Activated CD8-positive, alpha-beta T cell treated with anti-CD3 and anti-CD28 coated beads, Interleukin-2, amount 10 ng/mL, durations not matched to agents 7 days and 5 days (primary cell): ENCODE results near the gene ATF7. TPM values are rescaled to one million over a fixed set of nuclear protein-coding genes. Genes with fewer than 3 reads are reported as not detected.

ENCODE experiments used
- ATAC-seq: fragments of 150-1000 bp; cut with Tn5 transposase; one replicate; pipeline ENCODE4 v1.10.0; 2021; ENCODE audit warnings: moderate library complexity
- CTCF ChIA-PET: fragments of 350-600 bp; sonication (Branson Sonifier 250); formaldehyde crosslinking; loops from one replicate; lab custom pipeline; 2021; ENCODE audit warnings: antibody characterized with exemption; lab: Charles Lee
- POLR2A ChIA-PET: fragments of 350-600 bp; sonication (Branson Sonifier 250); formaldehyde crosslinking; loops from one replicate; lab custom pipeline; 2021; ENCODE audit warnings: antibody characterized with exemption; lab: Charles Lee
- DNase-seq: peaks from one replicate; pipeline ENCODE4 v3.0.0-alpha.2; 2020
- H3K27ac Mint-ChIP-seq: one replicate; pipeline ENCODE4 v1.8.0; 2021; ENCODE audit warnings: mild to moderate bottlenecking, mixed read lengths
- H3K27me3 Mint-ChIP-seq: one replicate; pipeline ENCODE4 v1.8.0; 2021; ENCODE audit warnings: low read depth, mixed read lengths
- H3K36me3 Mint-ChIP-seq: one replicate; pipeline ENCODE4 v1.8.0; 2021; ENCODE audit warnings: low read depth, mixed read lengths
- H3K4me1 Mint-ChIP-seq: one replicate; pipeline ENCODE4 v1.8.0; 2021; ENCODE audit warnings: low read depth, mixed read lengths
- H3K4me3 Mint-ChIP-seq: one replicate; pipeline ENCODE4 v1.8.0; 2021; ENCODE audit warnings: mild to moderate bottlenecking, mixed read lengths
- H3K9me3 Mint-ChIP-seq: one replicate; pipeline ENCODE4 v1.8.0; 2022; ENCODE audit warnings: mixed read lengths; ENCODE audit not compliant: insufficient read depth
- total RNA-seq, 2 experiments: library from RNA; stranded (reverse); gene quantifications; one replicate each; pipeline ENCODE4 v1.2.3, GENCODE V29; 2021

Gene ATF7
- total RNA-seq, 2 experiments from 2014 or later: 27.7 to 28.7 TPM

DNA sequence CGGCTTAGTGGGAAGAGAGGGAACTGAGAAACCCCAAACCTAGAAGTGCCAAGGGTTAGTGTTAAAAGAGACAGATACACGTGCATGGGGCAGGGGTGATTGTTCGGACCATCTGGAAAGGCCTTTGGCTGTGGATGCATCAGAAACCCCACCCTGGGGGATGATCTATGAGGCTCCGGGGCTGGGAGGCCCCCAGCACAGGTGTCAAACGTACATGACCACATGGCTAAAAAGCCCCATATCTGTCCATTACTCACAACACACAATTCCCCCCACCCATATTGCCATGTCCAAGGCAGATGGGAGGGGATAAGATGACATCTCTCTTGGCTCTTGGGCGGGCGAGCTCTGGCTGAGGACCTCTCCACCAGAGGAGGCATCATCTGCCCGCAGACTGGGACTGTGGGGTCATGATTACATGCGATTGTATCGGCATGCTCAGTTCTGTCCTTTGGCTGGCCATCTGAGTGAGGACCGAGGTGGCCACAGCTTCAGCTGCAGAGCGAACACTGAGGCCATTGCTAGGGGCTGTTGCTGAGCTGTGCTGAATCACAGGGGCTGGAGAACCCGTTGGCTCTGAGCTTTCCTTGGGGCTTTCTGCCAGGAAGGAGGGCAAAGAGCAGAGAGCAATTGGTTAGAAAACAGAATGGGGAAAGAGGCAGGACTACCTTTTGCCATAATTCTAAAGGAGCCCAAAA is 109.3 kb downstream of the ATF7 start:
- DNase-seq: no peak
- H3K4me1 Mint-ChIP-seq: peaks cover 16% of the 10 kb centered on the region
- no peaks in the 10 kb centered on the region for H3K27me3 Mint-ChIP-seq
- ChIA-PET CTCF (interaction anchor here (1.2 to 5.6 kb wide), 5 partner anchors 8 to 164 kb away, joined by 4 to 25 read pairs (median 10); partner anchors contain the start of gene ATP5MC2), POLR2A (no interaction called here)
- H3K4me3 Mint-ChIP-seq: no peak overlapping the region
- H3K27ac Mint-ChIP-seq: no peak overlapping the region
- ATAC-seq: no peak
- H3K36me3 Mint-ChIP-seq: peaks cover 36% of the 10 kb centered on the region
- H3K9me3 Mint-ChIP-seq: no peaks in the 10 kb centered on the region

DNA sequence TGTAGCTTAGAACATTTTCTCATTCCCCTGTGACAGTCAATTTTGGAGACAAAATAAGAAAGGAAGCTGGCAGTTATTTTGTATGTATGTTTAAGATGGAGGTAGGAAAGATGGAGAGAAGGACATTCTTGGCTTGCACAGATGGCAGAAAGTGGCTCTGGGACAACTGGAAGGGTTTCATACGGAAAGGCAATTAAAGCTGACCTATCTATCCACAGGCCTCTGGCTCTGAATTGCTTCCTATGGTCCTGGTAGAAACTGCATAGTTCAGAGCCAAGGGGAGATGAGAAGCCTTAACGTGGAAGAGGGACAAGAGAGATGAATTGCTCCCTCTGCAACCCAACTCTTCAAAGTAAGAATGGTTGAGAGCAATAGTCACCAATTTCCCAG is 110.9 kb downstream of the ATF7 start:
- Mint-ChIP-seq H3K36me3 (peaks cover 26% of the 10 kb centered on the region), H3K9me3 (no peaks in the 10 kb centered on the region), H3K27me3 (no peaks in the 10 kb centered on the region), H3K4me3 (no peak overlapping the region), H3K27ac (no peak overlapping the region), H3K4me1 (peaks cover 20% of the 10 kb centered on the region)
- ChIA-PET CTCF (interaction anchor here (0.6 to 2.4 kb wide), 7 partner anchors 15 to 337 kb away, joined by 3 to 10 read pairs (median 3); partner anchors contain the start of genes ATP5MC2 and TARBP2), POLR2A (no interaction called here)
- ATAC-seq (no peak), DNase-seq (no peak)

DNA sequence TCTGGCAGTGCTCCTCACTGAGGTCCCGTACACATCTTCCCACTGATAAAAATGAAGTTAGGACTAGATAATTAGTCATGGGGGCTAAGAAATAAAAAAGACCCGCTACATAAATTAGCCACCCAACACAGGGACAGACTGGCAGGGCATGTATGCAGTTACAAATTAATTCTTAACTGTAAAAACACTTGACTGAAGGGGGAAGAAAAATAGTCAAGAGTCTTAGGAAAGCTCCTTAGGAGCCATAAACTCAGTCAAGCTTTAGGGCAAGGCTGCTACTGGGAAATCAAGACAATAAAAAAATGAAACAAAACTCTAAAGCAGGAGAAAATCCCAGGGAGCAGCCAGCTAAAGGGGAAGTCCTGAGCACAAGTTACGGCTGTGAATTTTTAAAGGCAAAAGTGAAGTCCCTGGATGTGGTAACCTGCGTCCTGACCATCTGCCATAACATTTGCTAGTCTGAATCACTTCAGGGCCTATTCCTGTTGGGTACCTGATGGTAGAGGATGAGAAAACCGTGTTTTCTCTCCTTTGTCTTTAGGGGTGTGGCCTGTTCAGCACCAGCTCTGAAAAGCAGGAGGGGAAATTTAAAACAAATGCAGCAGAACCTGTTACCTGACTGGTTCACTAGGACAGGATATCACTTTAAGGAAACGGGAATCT is 111.4 kb downstream of the ATF7 start:
- H3K9me3 Mint-ChIP-seq: no peaks in the 10 kb centered on the region
- no peak overlapping the region for H3K4me3 Mint-ChIP-seq
- ATAC-seq (no peak), DNase-seq (no peak)
- H3K27ac Mint-ChIP-seq: no peak overlapping the region
- H3K4me1 Mint-ChIP-seq: peaks cover 18% of the 10 kb centered on the region
- peaks cover 26% of the 10 kb centered on the region for H3K36me3 Mint-ChIP-seq
- H3K27me3 Mint-ChIP-seq: no peaks in the 10 kb centered on the region
- ChIA-PET CTCF (interaction anchor here (1.3 to 2.4 kb wide), 5 partner anchors 14 to 162 kb away, joined by 3 to 10 read pairs (median 4); partner anchors contain the start of genes ATP5MC2 and TARBP2), POLR2A (no interaction called here)

DNA sequence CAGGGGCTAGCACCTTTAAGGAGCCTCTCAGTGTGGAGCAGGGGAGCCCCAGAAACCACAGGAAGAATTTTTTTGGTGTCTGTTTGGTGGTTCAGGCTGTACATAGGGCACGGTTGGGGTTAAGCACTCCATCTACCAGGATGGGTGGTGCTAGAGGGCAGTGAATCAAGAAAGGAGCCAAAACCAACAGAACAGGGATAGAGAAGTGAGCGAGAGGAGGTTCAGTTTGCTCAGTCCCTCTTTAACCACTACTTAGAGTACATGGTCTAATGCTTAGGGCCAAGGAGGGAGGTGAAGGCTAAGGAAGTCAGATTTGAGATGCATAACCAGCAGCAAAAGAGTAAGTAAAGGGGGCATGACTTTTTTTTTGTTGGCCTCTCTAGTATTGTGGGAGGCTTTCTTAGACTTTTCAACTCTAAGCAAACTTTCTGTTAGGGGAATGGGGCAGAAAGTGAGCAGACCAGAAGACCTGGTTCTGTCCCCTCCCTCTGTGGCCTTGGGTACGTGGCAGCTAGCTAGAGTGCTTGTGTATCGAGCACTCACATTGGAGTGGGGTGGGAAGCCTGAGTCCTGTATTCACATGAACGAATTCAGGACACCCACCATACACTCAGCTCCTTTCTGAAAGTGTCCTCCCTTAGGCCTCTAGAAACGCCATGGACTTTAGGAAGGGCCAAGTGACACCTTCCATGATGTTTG is 112.3 kb downstream of the ATF7 start:
- peak overlapping the region; percentile 62 for H3K27ac Mint-ChIP-seq
- peaks cover 26% of the 10 kb centered on the region for H3K36me3 Mint-ChIP-seq
- H3K4me3 Mint-ChIP-seq: no peak overlapping the region
- ATAC-seq: no peak
- ChIA-PET POLR2A (interaction anchor here (0.6 kb wide), 1 partner anchor 192 kb away, joined by 3 read pairs; the partner anchor contains the start of gene AAAS), CTCF (no interaction called here)
- H3K27me3 Mint-ChIP-seq: no peaks in the 10 kb centered on the region
- peaks cover 23% of the 10 kb centered on the region for H3K4me1 Mint-ChIP-seq
- no peak for DNase-seq
- H3K9me3 Mint-ChIP-seq: no peaks in the 10 kb centered on the region

DNA sequence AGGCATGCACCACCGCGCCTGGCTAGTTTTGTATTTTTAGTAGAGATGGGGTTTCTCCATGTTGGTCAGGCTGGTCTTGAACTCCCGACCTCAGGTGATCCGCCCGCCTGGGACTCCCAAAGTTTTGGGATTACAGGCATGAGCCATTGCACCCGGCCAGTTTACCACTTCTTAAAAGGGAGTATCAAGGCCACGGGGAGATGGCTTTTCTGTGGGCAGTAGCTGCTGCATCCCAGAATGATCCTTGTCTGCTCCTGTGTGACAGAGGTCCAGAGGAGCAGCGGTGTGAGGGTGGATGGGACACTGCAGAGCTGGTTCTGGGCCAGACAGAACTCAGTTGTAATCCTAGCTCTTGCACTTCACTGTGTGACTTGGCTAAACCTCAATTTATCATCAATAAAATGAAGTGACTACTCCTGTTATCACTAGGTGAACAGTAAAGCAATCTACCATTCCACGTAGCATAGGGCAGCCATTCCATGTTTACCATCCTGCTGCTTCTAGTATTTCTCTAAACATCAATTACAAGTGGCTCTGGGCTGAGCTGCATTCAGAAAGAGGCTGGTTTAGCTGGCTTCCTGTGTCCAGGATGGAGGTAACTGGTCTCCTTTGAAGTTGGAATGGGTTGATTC is 115.9 kb downstream of the ATF7 start:
- POLR2A ChIA-PET: interaction anchor here (0.7 kb wide), 2 partner anchors 9 to 41 kb away, joined by 3 read pairs; partner anchors contain the start of gene TARBP2

DNA sequence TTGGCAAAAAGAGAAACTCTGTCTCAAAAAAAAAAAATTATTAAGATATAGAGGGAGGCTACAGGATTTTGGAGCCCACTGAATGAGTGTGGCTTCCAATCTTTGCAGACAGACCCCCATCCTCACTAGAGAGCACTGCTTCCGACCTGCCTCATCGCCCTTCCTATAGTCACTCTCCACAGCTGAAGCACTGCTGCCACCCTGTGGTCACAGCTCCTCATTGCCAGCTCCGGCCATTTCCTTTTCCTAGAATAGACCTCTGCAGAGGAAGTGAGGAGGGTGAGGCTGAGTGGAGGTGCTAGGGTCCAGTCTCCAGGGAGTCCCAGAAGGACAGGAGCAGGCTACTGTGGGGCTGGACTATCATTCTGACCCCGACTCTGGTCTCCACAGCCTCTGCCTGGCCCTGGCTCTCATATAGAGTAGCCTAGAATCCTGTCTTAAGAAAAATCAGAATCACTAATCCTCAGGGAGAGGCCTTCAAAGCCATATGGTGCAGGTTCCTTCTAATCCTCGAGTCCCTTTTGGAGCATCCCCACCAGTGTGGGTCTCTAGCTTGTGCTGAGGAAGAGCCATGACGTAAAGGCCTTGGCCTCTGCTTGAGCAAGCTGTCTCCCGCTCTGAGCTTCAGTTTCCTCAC is 117.5 kb downstream of the ATF7 start:
- H3K36me3 Mint-ChIP-seq: peaks cover 18% of the 10 kb centered on the region
- H3K27ac Mint-ChIP-seq: peak overlapping the region; percentile 81
- ChIA-PET POLR2A (interaction anchor here (0.5 to 1.2 kb wide), 5 partner anchors 8 to 313 kb away, joined by 3 read pairs; no protein-coding TSS in a partner anchor), CTCF (interaction anchor here (0.6 to 5.0 kb wide), 33 partner anchors 9 to 1488 kb away, joined by 3 to 78 read pairs (median 5); partner anchors contain the start of genes AMHR2, ATF7, ATP5MC2 and MAP3K12)
- H3K4me3 Mint-ChIP-seq: no peak overlapping the region
- H3K9me3 Mint-ChIP-seq: no peaks in the 10 kb centered on the region
- peak; percentile 97 for ATAC-seq
- peaks cover 18% of the 10 kb centered on the region for H3K4me1 Mint-ChIP-seq
- DNase-seq: peak; percentile 91
- H3K27me3 Mint-ChIP-seq: no peaks in the 10 kb centered on the region

More for the DNA sequence above, 115.9 kb downstream of the ATF7 start:
- Mint-ChIP-seq H3K4me3 (no peak overlapping the region), H3K4me1 (peaks cover 21% of the 10 kb centered on the region), H3K27ac (no peak overlapping the region), H3K36me3 (peaks cover 21% of the 10 kb centered on the region), H3K27me3 (no peaks in the 10 kb centered on the region), H3K9me3 (no peaks in the 10 kb centered on the region)
- ATAC-seq: no peak
- CTCF ChIA-PET: interaction anchor here (0.9 to 5.0 kb wide), 8 partner anchors 9 to 412 kb away, joined by 3 to 78 read pairs (median 8); partner anchors contain the start of gene TARBP2
- DNase-seq: no peak

DNA sequence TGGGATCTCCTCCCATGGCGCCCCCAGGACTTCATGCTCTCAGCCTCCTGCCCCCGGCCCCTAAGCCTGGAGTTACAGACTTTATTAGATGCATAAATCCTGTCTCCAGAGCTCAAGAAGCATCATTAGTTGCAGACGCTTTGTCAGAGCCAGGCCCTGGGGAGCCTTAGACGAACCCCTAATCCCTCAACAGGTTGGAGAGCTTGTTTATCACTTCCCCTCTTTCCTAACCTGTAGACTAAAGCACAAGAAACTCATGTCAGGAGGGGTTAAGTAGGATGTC is 118.6 kb downstream of the ATF7 start:
- ATAC-seq (no peak), DNase-seq (no peak)
- Mint-ChIP-seq H3K4me3 (no peak overlapping the region), H3K4me1 (peaks cover 19% of the 10 kb centered on the region), H3K27me3 (no peaks in the 10 kb centered on the region), H3K27ac (peak overlapping the region; percentile 72), H3K9me3 (no peaks in the 10 kb centered on the region), H3K36me3 (peaks cover 18% of the 10 kb centered on the region)
- ChIA-PET CTCF (interaction anchor here (1.2 to 5.0 kb wide), 5 partner anchors 25 to 296 kb away, joined by 4 to 49 read pairs (median 12); no protein-coding TSS in a partner anchor), POLR2A (no interaction called here)

DNA sequence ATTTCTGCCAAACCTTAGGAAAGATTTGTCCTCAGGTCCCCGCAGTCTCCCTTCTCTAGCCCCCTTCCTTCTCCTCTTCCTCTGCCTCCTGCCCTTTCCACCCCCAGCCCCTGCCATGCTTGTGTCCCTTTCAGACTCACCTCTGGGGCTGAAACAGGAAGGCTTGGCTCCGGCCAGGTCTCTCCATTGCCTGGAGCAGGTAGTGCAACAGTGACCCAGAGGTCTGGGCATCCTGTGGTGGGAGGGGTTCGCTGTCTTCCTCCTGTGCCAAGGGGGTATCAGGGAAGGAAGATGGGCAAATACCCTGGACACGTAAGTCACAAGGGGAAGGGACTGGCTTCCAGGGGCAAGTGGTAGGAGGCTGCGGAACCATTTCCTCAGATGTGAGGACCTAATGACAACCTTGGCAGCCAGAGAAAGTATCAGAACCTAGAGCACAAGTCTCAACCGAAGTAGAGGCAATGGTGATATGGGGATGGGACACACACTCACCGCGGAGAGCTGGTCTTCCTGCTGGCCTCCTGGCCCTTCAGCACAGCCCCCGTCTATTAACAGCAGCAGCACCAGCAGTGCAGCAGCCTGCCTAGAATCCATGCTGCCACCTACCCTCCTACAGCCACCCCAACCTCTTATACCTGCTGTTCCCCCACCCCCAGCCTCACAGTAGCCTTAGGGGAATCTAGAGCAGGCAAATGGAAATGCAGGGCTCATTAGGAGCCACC is 119.1 kb downstream of the ATF7 start, which contains the start of gene NPFF:
TSS of gene NPFF (minus strand) at position 604 of the 722 bp plus-strand sequence. CDS start at position 594, 10 bp downstream.
- no peaks in the 10 kb centered on the region for H3K27me3 Mint-ChIP-seq
- peak within 1 kb of the TSS; percentile 72 for H3K27ac Mint-ChIP-seq
- ATAC-seq: no peak

DNA sequence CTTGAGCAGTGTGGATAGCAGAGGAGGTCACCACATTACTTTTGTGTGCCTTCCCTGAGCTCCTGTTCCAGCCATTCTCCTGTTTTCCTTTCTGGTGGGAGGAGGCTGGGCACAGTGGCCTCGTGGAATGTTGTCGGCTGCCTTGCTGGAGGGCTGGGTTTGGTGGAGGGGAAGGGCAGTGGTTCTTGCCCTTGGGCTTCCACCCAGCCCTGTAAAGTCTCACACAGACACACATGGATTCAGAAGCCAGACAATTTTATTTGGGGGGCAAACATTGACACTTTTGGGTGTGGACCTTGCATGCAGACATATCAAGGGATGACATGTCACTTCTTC is 119.8 kb downstream of the ATF7 start:
- DNase-seq (no peak), ATAC-seq (no peak)
- Mint-ChIP-seq H3K27me3 (no peaks in the 10 kb centered on the region), H3K4me3 (no peak overlapping the region), H3K4me1 (peaks cover 27% of the 10 kb centered on the region), H3K36me3 (peaks cover 18% of the 10 kb centered on the region), H3K27ac (no peak overlapping the region), H3K9me3 (no peaks in the 10 kb centered on the region)
- CTCF ChIA-PET: interaction anchor here (0.9 to 1.7 kb wide), 2 partner anchors 154 to 181 kb away, joined by 3 to 6 read pairs; no protein-coding TSS in a partner anchor
- POLR2A ChIA-PET: no interaction called here

More for the DNA sequence above, 119.1 kb downstream of the ATF7 start, which contains the start of gene NPFF:
- DNase-seq: no peak
- ChIA-PET CTCF (interaction anchor here (1.7 to 5.0 kb wide), 4 partner anchors 25 to 161 kb away, joined by 6 to 49 read pairs (median 16); no protein-coding TSS in a partner anchor), POLR2A (no interaction called here)
- Mint-ChIP-seq H3K4me1 (peaks cover 24% of the 10 kb centered on the region), H3K9me3 (no peaks in the 10 kb centered on the region), H3K36me3 (peaks cover 18% of the 10 kb centered on the region), H3K4me3 (no peak within 1 kb of the TSS)
